ENCODE data around the gene TCEANC. TPM values are rescaled to one million over a fixed set of nuclear protein-coding genes. Genes with fewer than 3 reads are reported as not detected.

The TCEANC gene
- total RNA-seq, 2 experiments from 2014 or later, result 1.9 TPM

GRCh38 chrX:13711141-13711540, 58.2 kb downstream of the TCEANC start:
- Mint-ChIP-seq H3K4me1 (ENCODE audit: low read depth) (peaks cover 16% of the 10 kb centered on the region), H3K36me3 (peaks cover 27% of the 10 kb centered on the region), H3K4me3 (no peak overlapping the region), H3K9me3 (no peaks in the 10 kb centered on the region), H3K27me3 (no peaks in the 10 kb centered on the region), H3K27ac (no peak overlapping the region)
- intact Hi-C loops (cut with micrococcal nuclease), result no loop called here
- DNase-seq, result no peak
- CTCF ChIA-PET, result interaction anchor here (0.6 kb wide), 1 partner anchor 321 kb away, joined by 3 read pairs; no protein-coding TSS in a partner anchor
- POLR2A ChIA-PET, result no interaction called here

Other genes with a start within 250 kb of the TCEANC start
- gene EGFL6, start 83.5 kb upstream of the TCEANC start, total RNA-seq, result under 1 TPM; 0.58 to 0.64 TPM
- gene RAB9A, start 36.0 kb downstream of the TCEANC start, total RNA-seq, result 10 to 100 TPM; 28.2 to 32.1 TPM
- gene TRAPPC2, start 81.5 kb downstream of the TCEANC start, total RNA-seq, result 10 to 100 TPM; 14.1 to 16.1 TPM
- gene OFD1, start 81.6 kb downstream of the TCEANC start, total RNA-seq, result 10 to 100 TPM; 24.5 to 30.9 TPM
- gene GPM6B, start 164.0 kb downstream of the TCEANC start, total RNA-seq, result not detected